ENCODE results near the gene LGI2.
"Not testable (repeated sequence)": the region's sequence is repeated elsewhere in the genome, so short reads cannot be mapped to it uniquely, and the experiment has no call there.

The LGI2 gene

GRCh38 chr4:25050370-25051078 is 19.8 kb upstream of the LGI2 start:
- no peak for DNase-seq

GRCh38 chr4:25043548-25043947 is 12.8 kb upstream of the LGI2 start:
- DNase-seq: no peak

GRCh38 chr4:25033526-25033925 is 2.8 kb upstream of the LGI2 start:
- DNase-seq: no peak

GRCh38 chr4:25032126-25032525 is 1.4 kb upstream of the LGI2 start:
- DNase-seq: no peak

GRCh38 chr4:25031077-25031621 is 403 bp upstream of the LGI2 start:
- DNase-seq: peak; percentile 18 to 56

- DNase-seq: peak; percentile 17 to 34
Measured at GRCh38 chr4:25029479-25030276, 1.1 kb downstream of the LGI2 start.

- no peak for DNase-seq
Measured at GRCh38 chr4:25028851-25029250, 1.9 kb downstream of the LGI2 start.

GRCh38 chr4:25022766-25023165 is 8.0 kb downstream of the LGI2 start:
- no peak for DNase-seq

GRCh38 chr4:25021216-25021615 is 9.5 kb downstream of the LGI2 start:
- DNase-seq: no peak

- DNase-seq: no peak
Measured at GRCh38 chr4:25020236-25020635, 10.5 kb downstream of the LGI2 start.

- DNase-seq: no peak
Measured at GRCh38 chr4:25019501-25019900, 11.2 kb downstream of the LGI2 start.

- no peak for DNase-seq
Measured at GRCh38 chr4:25015012-25015411, 15.7 kb downstream of the LGI2 start.

- not testable (repeated sequence) for DNase-seq
Measured at GRCh38 chr4:25014662-25014983, 16.1 kb downstream of the LGI2 start.

GRCh38 chr4:25013756-25014661 is 16.7 kb downstream of the LGI2 start:
- DNase-seq: no peak

- no peak for DNase-seq
Measured at GRCh38 chr4:25012655-25013054, 18.1 kb downstream of the LGI2 start.

GRCh38 chr4:25011135-25011866 is 19.4 kb downstream of the LGI2 start:
- no peak for DNase-seq

- no peak for DNase-seq
Measured at GRCh38 chr4:25007598-25007997, 23.1 kb downstream of the LGI2 start.

- no peak for DNase-seq
Measured at GRCh38 chr4:25002681-25003080, 28.1 kb downstream of the LGI2 start.

GRCh38 chr4:25001509-25001908 is 29.2 kb downstream of the LGI2 start:
- DNase-seq: no peak

GRCh38 chr4:25000639-25001038 is 30.1 kb downstream of the LGI2 start:
- DNase-seq: no peak

GRCh38 chr4:24999392-25000089 is 31.2 kb downstream of the LGI2 start:
- DNase-seq: no peak

Measured in NCI-H187 (cell line).